Measurements from ENCODE around the gene MSL2. TPM values are rescaled to one million over a fixed set of nuclear protein-coding genes. Genes with fewer than 3 reads are reported as not detected.

MSL2 gene
- total RNA-seq, 1 experiment from 2014 or later, result 28.5 TPM

DNA sequence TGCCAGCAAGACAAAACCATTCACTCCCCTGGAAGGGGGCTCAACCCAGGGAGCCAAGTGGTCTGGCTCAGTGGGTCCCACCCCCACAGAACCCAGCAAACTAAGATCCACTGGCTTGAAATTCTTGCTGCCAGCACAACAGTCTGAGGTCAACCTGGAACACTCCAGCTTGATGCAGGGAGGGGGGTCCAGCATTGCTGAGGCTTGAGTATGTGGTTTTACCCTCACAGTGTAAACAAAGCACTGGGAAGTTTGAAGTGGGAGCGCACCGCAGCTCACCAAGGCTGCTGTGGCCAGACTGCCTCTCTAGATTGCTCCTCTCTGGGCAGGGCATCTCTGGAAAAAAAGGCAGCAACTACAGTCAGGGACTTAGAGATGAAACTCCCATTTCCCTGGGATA, 81.7 kb downstream of the MSL2 start:
- Histone ChIP-seq H3K4me3 (ENCODE audit: low read depth, low read length) (no peak overlapping the region), H3K36me3 (ENCODE audit: control insufficient read depth, insufficient read depth, low read length) (no peaks in the 10 kb centered on the region), H3K4me1 (no peaks in the 10 kb centered on the region), H3K9me3 (no peaks in the 10 kb centered on the region), H3K27me3 (replicated peaks; ENCODE audit: control insufficient read depth, insufficient read depth, low read length) (no peaks in the 10 kb centered on the region)
- TF ChIP-seq CTCF (IDR thresholded peaks at IDR 0.05; ENCODE audit: insufficient read depth in 1 of 2, low read depth in 1 of 2, low read length in 1 of 2, severe bottlenecking in 1 of 2, unreplicated experiment in 1 of 2), result no peak
- POLR2A ChIA-PET, result no interaction called here
- BruUV-seq (replicated peaks), result no TSS peak
- DNase-seq, result no peak
- no peaks in the 10 kb centered on the region for H3K4me1 Mint-ChIP-seq (ENCODE audit: low read depth, unreplicated experiment)
- CTCF ChIA-PET, result no interaction called here
- intact Hi-C loops (cut with micrococcal nuclease; ENCODE audit: unreplicated experiment), result no loop called here
- no peak overlapping the region for H3K4me3 Mint-ChIP-seq (ENCODE audit: unreplicated experiment)
- H3K27me3 Mint-ChIP-seq (ENCODE audit: insufficient read depth, unreplicated experiment), result no peaks in the 10 kb centered on the region
- H3K9me3 Mint-ChIP-seq (ENCODE audit: unreplicated experiment), result peaks cover 22% of the 10 kb centered on the region
- no peaks in the 10 kb centered on the region for H3K36me3 Mint-ChIP-seq (ENCODE audit: insufficient read depth, unreplicated experiment)
- no peak overlapping the region for H3K27ac Mint-ChIP-seq (ENCODE audit: unreplicated experiment)

GRCh38 chr3:136110481-136110880, 85.7 kb downstream of the MSL2 start:
- H3K36me3 Mint-ChIP-seq (ENCODE audit: insufficient read depth, unreplicated experiment), result peaks cover 6% of the 10 kb centered on the region
- intact Hi-C loops (cut with micrococcal nuclease; ENCODE audit: unreplicated experiment), result no loop called here
- H3K4me3 ChIP-seq (ENCODE audit: low read depth, low read length), result no peak overlapping the region
- peaks cover 5% of the 10 kb centered on the region for H3K9me3 Mint-ChIP-seq (ENCODE audit: unreplicated experiment)
- no peaks in the 10 kb centered on the region for H3K9me3 ChIP-seq
- POLR2A ChIA-PET, result no interaction called here
- no peaks in the 10 kb centered on the region for H3K27me3 Mint-ChIP-seq (ENCODE audit: insufficient read depth, unreplicated experiment)
- BruUV-seq (replicated peaks), result no TSS peak
- H3K4me1 ChIP-seq, result no peaks in the 10 kb centered on the region
- H3K4me1 Mint-ChIP-seq (ENCODE audit: low read depth, unreplicated experiment), result no peaks in the 10 kb centered on the region
- no peak overlapping the region for H3K4me3 Mint-ChIP-seq (ENCODE audit: unreplicated experiment)
- no peak overlapping the region for H3K27ac Mint-ChIP-seq (ENCODE audit: unreplicated experiment)
- CTCF ChIA-PET, result no interaction called here
- H3K27me3 ChIP-seq (replicated peaks; ENCODE audit: control insufficient read depth, insufficient read depth, low read length), result no peaks in the 10 kb centered on the region
- DNase-seq, result no peak
- no peaks in the 10 kb centered on the region for H3K36me3 ChIP-seq (ENCODE audit: control insufficient read depth, insufficient read depth, low read length)
- TF ChIP-seq CTCF (IDR thresholded peaks at IDR 0.05; ENCODE audit: insufficient read depth in 1 of 2, low read depth in 1 of 2, low read length in 1 of 2, severe bottlenecking in 1 of 2, unreplicated experiment in 1 of 2), result no peak

GRCh38 chr3:136109499-136109898, 86.6 kb downstream of the MSL2 start:
- H3K9me3 Mint-ChIP-seq (ENCODE audit: unreplicated experiment), result no peaks in the 10 kb centered on the region
- Histone ChIP-seq H3K36me3 (ENCODE audit: control insufficient read depth, insufficient read depth, low read length) (no peaks in the 10 kb centered on the region), H3K4me3 (ENCODE audit: low read depth, low read length) (no peak overlapping the region), H3K9me3 (no peaks in the 10 kb centered on the region), H3K4me1 (no peaks in the 10 kb centered on the region), H3K27me3 (replicated peaks; ENCODE audit: control insufficient read depth, insufficient read depth, low read length) (no peaks in the 10 kb centered on the region)
- H3K4me3 Mint-ChIP-seq (ENCODE audit: unreplicated experiment), result no peak overlapping the region
- H3K4me1 Mint-ChIP-seq (ENCODE audit: low read depth, unreplicated experiment), result no peaks in the 10 kb centered on the region
- H3K27ac Mint-ChIP-seq (ENCODE audit: unreplicated experiment), result no peak overlapping the region
- H3K27me3 Mint-ChIP-seq (ENCODE audit: insufficient read depth, unreplicated experiment), result no peaks in the 10 kb centered on the region
- intact Hi-C loops (cut with micrococcal nuclease; ENCODE audit: unreplicated experiment), result no loop called here
- TF ChIP-seq CTCF (IDR thresholded peaks at IDR 0.05; ENCODE audit: insufficient read depth in 1 of 2, low read depth in 1 of 2, low read length in 1 of 2, severe bottlenecking in 1 of 2, unreplicated experiment in 1 of 2), result no peak
- no TSS peak for BruUV-seq (replicated peaks)
- CTCF ChIA-PET, result no interaction called here
- no peak for DNase-seq
- POLR2A ChIA-PET, result no interaction called here
- peaks cover 11% of the 10 kb centered on the region for H3K36me3 Mint-ChIP-seq (ENCODE audit: insufficient read depth, unreplicated experiment)

All from Caco-2 (cell line).